Activated T-helper 17 cell treated with anti-CD3 and anti-CD28 coated beads, Interleukin-2, amount 50 U/mL, for 72 hours (primary cell): ENCODE data around the gene TUBG1. TPM values are rescaled to one million over a fixed set of nuclear protein-coding genes. Genes with fewer than 3 reads are reported as not detected.

Experiments used
- ATAC-seq: fragments of 150-1000 bp; cut with Tn5 transposase; replicated peaks from 2 replicates; pipeline ENCODE4 v1.10.0; 2021; ENCODE audit warnings: mild to moderate bottlenecking, moderate library complexity
- H3K27ac Mint-ChIP-seq: one replicate; pipeline ENCODE4 v1.8.0; 2022; ENCODE audit warnings: mixed read lengths
- H3K27me3 Mint-ChIP-seq: one replicate; pipeline ENCODE4 v1.8.0; 2022; ENCODE audit warnings: mixed read lengths
- H3K36me3 Mint-ChIP-seq: one replicate; pipeline ENCODE4 v1.8.0; 2022; ENCODE audit warnings: low read depth, mild to moderate bottlenecking, mixed read lengths
- H3K4me1 Mint-ChIP-seq: one replicate; pipeline ENCODE4 v1.8.0; 2022; ENCODE audit warnings: mixed read lengths
- H3K4me3 Mint-ChIP-seq: one replicate; pipeline ENCODE4 v1.8.0; 2022; ENCODE audit warnings: mild to moderate bottlenecking, mixed read lengths
- H3K9me3 Mint-ChIP-seq: one replicate; pipeline ENCODE4 v1.8.0; 2022; ENCODE audit warnings: mixed read lengths
- total RNA-seq, 2 donors: library from RNA; stranded (reverse); gene quantifications; one replicate each; pipeline ENCODE4 v1.2.3, GENCODE V29; 2022

The TUBG1 gene
- total RNA-seq = 10 to 100 TPM; 55.8 to 88.4 TPM

DNA sequence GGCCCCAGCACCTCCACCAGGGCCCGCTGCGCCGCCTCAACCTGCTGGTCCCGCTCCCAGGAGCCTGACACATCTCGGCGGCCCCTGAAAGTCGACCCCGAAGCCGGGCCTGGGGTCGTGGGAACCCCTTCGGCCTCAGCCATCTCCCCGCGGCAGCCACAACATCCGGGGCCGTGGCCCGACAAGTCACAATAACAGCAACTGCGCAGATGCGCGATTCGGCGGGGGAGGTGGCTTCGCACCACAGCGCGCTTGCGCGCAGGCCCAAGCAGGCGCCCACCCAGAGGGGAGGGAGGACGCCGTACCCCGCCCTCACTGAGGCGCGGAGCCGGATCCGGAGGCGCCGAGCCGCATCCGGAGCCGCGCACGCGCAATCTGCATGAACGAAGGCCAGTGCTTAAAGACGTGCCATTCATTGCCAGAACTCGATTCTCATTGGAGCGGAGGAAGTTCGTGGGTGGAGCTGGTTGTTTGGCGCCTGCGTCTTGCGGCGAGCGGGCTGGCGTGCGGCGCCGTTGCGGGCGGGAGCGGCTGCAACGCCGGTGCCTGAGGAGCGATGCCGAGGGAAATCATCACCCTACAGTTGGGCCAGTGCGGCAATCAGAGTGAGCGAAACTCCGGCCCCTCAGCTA, at the start of gene TUBG1, which contains the start of gene RETREG3:
TUBG1 (plus strand) TSS at position 502 of the 632 bp plus-strand sequence; CDS start at position 557, 55 bp downstream.
RETREG3 (minus strand) TSS at position 193 of the 632 bp plus-strand sequence; CDS start at position 143, 50 bp downstream.
- Mint-ChIP-seq H3K36me3 (peaks cover 56% of the 10 kb centered on the region), H3K9me3 (no peaks in the 10 kb centered on the region)

GRCh38 chr17:42560246-42560645, 49.2 kb upstream of the TUBG1 start:
- peak overlapping the region; percentile 93 for H3K4me3 Mint-ChIP-seq

More for the DNA sequence above, at the start of gene TUBG1, which contains the start of gene RETREG3:
- peak within 1 kb of the TSS; percentile 94 for H3K27ac Mint-ChIP-seq
- H3K4me1 Mint-ChIP-seq = peaks cover 6% of the 10 kb centered on the region
- H3K4me3 Mint-ChIP-seq = peak within 1 kb of the TSS; percentile 96
- peak; percentile 94 for ATAC-seq
- H3K27me3 Mint-ChIP-seq = no peaks in the 10 kb centered on the region

DNA sequence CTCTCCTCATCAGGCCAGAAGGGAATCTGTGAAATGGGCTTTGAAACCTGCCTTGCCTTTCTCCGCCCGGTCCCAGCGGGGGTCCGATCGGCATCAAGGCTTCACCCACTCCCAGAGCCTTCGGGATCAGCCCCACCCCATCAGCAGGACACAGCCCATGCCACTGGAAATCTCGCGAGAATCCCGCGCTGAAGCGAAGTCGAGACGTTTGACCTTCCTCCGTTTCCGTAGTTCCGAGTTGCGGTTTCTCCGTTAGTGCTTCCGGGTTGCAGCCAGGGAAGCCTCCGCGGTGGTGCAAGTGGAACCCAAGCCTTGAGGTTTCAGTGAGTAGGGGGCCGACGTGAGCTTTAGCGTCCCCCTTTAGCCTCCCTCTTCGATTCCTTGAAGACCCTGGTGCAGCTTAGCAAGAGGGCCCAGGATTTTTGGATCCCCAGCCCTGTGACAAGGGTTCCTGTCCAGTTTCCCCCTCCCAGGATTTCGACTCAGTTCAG, 47.5 kb upstream of the TUBG1 start, which contains the start of gene COASY:
COASY (plus strand) TSS at position 252 of the 491 bp plus-strand sequence. CDS start 475 bp downstream, outside the sequence.
- peak within 1 kb of the TSS; percentile 93 for H3K4me3 Mint-ChIP-seq
- peaks cover 10% of the 10 kb centered on the region for H3K4me1 Mint-ChIP-seq
- ATAC-seq = peak; percentile 87
- H3K36me3 Mint-ChIP-seq = peaks cover 40% of the 10 kb centered on the region
- peak within 1 kb of the TSS; percentile 98 for H3K27ac Mint-ChIP-seq
- H3K27me3 Mint-ChIP-seq = no peaks in the 10 kb centered on the region
- H3K9me3 Mint-ChIP-seq = no peaks in the 10 kb centered on the region

More at GRCh38 chr17:42560246-42560645, 49.2 kb upstream of the TUBG1 start:
- no peaks in the 10 kb centered on the region for H3K27me3 Mint-ChIP-seq
- H3K36me3 Mint-ChIP-seq = peaks cover 25% of the 10 kb centered on the region
- H3K4me1 Mint-ChIP-seq = peaks cover 10% of the 10 kb centered on the region
- no peaks in the 10 kb centered on the region for H3K9me3 Mint-ChIP-seq
- H3K27ac Mint-ChIP-seq = peak overlapping the region; percentile 5
- ATAC-seq = no peak

DNA sequence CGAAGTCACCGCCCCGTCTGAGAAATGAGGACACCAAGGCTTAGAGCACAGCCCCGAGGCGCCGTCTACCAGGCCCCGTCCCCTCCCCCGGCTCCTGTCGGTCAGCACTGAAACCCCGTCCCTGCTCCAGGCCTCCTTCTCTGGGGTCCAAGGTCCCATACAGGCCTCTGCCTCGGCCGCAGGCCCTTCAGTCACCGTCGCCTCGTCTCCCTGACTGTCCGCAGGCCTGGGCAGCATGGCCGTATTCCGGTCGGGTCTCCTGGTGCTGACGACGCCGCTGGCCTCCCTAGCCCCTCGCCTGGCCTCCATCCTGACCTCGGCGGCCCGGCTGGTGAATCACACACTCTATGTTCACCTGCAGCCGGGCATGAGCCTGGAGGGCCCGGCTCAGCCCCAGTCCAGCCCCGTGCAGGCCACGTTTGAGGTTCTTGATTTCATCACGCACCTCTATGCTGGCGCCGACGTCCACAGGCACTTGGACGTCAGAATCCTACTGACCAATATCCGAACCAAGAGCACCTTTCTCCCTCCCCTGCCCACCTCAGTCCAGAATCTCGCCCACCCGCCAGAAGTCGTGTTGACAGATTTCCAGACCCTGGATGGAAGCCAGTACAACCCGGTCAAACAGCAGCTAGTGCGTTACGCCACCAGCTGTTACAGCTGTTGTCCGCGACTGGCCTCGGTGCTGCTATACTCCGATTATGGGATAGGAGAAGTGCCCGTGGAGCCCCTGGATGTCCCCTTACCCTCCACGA, 46.9 kb upstream of the TUBG1 start:
- Mint-ChIP-seq H3K36me3 (peaks cover 46% of the 10 kb centered on the region), H3K9me3 (no peaks in the 10 kb centered on the region), H3K4me3 (peak overlapping the region; percentile 93), H3K27me3 (no peaks in the 10 kb centered on the region), H3K4me1 (peaks cover 11% of the 10 kb centered on the region), H3K27ac (peak overlapping the region; percentile 98)
- ATAC-seq = peak; percentile 12

GRCh38 chr17:42563143-42563509, 46.4 kb upstream of the TUBG1 start:
- peak overlapping the region; percentile 93 for H3K4me3 Mint-ChIP-seq
- H3K27me3 Mint-ChIP-seq = no peaks in the 10 kb centered on the region
- H3K9me3 Mint-ChIP-seq = no peaks in the 10 kb centered on the region
- no peak for ATAC-seq
- peaks cover 15% of the 10 kb centered on the region for H3K4me1 Mint-ChIP-seq
- peak overlapping the region; percentile 98 for H3K27ac Mint-ChIP-seq
- H3K36me3 Mint-ChIP-seq = peaks cover 52% of the 10 kb centered on the region

DNA sequence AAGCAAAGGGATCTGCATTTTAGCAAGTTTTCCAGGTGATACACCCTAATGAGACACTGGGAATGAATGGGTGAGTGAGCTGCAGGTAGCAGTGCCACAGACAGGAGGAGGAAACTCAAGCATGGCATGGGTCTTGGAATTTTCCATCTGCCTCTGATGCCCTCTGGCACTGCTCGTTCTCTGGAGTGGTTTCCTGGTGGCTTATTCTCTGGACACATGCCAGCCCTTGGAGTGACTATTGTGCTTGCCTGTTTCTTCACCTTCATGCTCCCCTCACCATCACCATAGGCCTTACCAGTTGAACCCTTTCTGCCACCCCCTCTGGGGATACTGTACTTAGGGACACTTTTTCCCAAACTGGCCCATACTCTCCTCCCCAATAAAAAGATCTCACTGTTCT, 45.9 kb upstream of the TUBG1 start:
- H3K4me1 Mint-ChIP-seq = peaks cover 15% of the 10 kb centered on the region
- peaks cover 54% of the 10 kb centered on the region for H3K36me3 Mint-ChIP-seq
- peak overlapping the region; percentile 98 for H3K27ac Mint-ChIP-seq
- no peak for ATAC-seq
- peak overlapping the region; percentile 93 for H3K4me3 Mint-ChIP-seq
- H3K9me3 Mint-ChIP-seq = no peaks in the 10 kb centered on the region
- H3K27me3 Mint-ChIP-seq = no peaks in the 10 kb centered on the region

- peak overlapping the region; percentile 98 for H3K27ac Mint-ChIP-seq
- no peaks in the 10 kb centered on the region for H3K27me3 Mint-ChIP-seq
- ATAC-seq = no peak
- peaks cover 59% of the 10 kb centered on the region for H3K36me3 Mint-ChIP-seq
- H3K4me3 Mint-ChIP-seq = peak overlapping the region; percentile 93
- H3K9me3 Mint-ChIP-seq = no peaks in the 10 kb centered on the region
- peaks cover 15% of the 10 kb centered on the region for H3K4me1 Mint-ChIP-seq
These were observed 45.5 kb upstream of the TUBG1 start for GRCh38 chr17:42563950-42564349.

GRCh38 chr17:42564815-42565522, 44.5 kb upstream of the TUBG1 start:
- peak overlapping the region; percentile 93 for H3K4me3 Mint-ChIP-seq
- no peaks in the 10 kb centered on the region for H3K27me3 Mint-ChIP-seq
- H3K27ac Mint-ChIP-seq = no peak overlapping the region
- no peaks in the 10 kb centered on the region for H3K9me3 Mint-ChIP-seq
- peaks cover 69% of the 10 kb centered on the region for H3K36me3 Mint-ChIP-seq
- H3K4me1 Mint-ChIP-seq = peaks cover 15% of the 10 kb centered on the region
- no peak for ATAC-seq

DNA sequence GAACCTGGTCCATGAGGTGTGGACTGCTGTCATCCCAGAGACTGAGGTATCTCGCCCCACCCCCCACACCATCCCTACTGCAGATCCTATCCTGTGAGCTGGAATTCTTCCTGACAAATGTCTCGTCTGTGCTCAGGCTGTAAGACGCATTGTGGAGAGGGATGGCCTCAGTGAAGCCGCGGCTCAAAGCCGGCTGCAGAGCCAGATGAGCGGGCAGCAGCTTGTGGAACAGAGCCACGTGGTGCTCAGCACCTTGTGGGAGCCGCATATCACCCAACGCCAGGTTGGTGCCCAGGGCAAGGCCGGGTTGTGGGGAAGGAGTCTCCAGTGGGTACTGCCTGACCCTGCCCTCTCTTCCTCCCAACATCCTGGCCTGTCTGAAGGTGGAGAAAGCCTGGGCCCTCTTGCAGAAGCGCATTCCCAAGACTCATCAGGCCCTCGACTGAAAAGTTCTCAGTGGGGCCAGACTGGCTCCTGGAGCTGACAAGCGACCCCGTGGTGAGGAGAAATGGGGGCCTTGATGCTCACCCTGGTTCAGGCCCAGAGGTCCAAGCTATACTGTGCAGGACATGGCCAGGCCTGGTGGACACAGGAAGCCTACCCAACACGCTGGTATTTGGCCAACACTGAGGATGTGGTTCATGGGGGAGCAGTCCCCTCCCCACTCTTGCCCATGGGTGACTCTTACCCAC, 43.8 kb upstream of the TUBG1 start:
- H3K27ac Mint-ChIP-seq = peak overlapping the region; percentile 91

DNA sequence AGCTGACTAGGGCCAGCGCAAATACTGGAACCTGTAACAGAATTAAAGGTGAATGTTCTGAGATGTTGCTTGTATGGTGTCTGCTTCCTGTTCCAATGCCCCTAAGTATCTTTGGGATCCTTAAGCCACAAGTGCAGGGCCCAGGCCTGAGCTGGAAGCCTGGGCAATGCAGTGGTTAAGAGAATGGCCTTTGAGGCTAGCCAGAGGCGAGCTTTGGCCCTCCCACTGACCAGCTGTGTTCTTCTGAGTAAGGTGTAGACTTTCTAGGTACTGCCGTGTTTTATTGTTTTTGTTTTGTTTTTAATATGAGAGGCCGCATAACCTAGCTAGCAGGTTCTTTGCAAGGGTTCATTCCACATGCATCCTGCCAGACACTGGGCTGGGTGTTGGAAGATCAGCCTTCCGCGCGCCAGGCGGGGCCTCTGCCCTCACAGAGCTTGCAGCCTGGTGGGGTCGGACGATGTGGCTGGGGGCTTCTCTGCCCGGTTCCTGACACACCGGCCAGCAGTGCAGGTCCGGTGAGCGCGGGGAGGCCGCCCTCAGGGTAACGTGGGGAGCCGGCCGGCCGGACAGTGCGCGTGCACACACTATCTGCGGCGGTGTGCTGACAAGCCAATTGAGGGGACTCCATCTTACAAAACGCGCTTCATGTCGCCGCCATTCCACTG, 43.1 kb upstream of the TUBG1 start:
- ATAC-seq = no peak
- H3K4me1 Mint-ChIP-seq = peaks cover 15% of the 10 kb centered on the region

More for the DNA sequence above, 43.8 kb upstream of the TUBG1 start:
- no peak for ATAC-seq
- H3K4me1 Mint-ChIP-seq = peaks cover 15% of the 10 kb centered on the region
- no peaks in the 10 kb centered on the region for H3K27me3 Mint-ChIP-seq
- peak overlapping the region; percentile 93 for H3K4me3 Mint-ChIP-seq
- H3K9me3 Mint-ChIP-seq = no peaks in the 10 kb centered on the region
- H3K36me3 Mint-ChIP-seq = peaks cover 76% of the 10 kb centered on the region

GRCh38 chr17:42566883-42567573, 42.5 kb upstream of the TUBG1 start, which contains the start of gene MLX:
TSS of gene MLX (plus strand) at chr17:42567100. CDS start at chr17:42567125, 25 bp downstream.
- H3K4me3 Mint-ChIP-seq = peak within 1 kb of the TSS; percentile 93
- peak within 1 kb of the TSS; percentile 91 for H3K27ac Mint-ChIP-seq
- no peaks in the 10 kb centered on the region for H3K9me3 Mint-ChIP-seq
- ATAC-seq = peak; percentile 76
- H3K36me3 Mint-ChIP-seq = peaks cover 84% of the 10 kb centered on the region
- H3K27me3 Mint-ChIP-seq = no peaks in the 10 kb centered on the region
- peaks cover 10% of the 10 kb centered on the region for H3K4me1 Mint-ChIP-seq

More for the DNA sequence above, 43.1 kb upstream of the TUBG1 start:
- Mint-ChIP-seq H3K36me3 (peaks cover 82% of the 10 kb centered on the region), H3K27ac (peak overlapping the region; percentile 91), H3K9me3 (no peaks in the 10 kb centered on the region), H3K4me3 (peak overlapping the region; percentile 93), H3K27me3 (no peaks in the 10 kb centered on the region)

DNA sequence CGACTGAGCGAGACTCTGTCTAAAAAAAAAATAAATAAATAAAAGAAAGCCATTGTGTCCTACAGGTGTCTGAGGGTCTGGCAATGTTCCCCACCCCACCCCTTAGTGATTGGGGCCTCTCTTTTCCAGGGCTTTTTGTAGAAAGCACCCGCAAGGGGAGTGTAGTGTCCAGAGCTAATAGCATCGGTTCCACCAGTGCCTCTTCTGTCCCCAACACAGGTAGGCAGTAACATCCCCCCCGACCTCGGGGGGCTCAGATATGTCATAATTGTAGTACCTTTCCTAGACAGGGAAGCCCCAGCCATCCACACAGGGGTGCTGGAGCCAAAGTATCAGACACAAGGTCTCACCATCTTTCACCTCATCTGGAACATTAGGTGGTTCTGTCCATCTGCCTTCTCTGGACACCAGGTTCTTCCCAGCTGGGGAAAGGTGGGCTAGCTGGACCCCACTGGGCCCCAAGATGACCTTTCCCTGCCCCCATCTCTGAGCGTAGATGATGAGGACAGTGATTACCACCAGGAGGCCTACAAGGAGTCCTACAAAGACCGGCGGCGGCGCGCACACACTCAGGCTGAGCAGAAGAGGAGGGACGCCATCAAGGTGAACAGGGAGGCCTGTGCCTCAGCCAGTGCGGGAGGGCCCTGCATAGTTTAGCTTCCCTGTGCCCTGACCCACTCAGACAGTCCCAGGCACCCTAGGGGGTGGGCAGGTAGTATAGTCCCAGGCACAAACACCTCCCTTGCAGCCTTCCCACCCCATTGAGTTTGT, 41.0 kb upstream of the TUBG1 start:
- H3K36me3 Mint-ChIP-seq = peaks cover 89% of the 10 kb centered on the region
- H3K9me3 Mint-ChIP-seq = no peaks in the 10 kb centered on the region
- H3K27ac Mint-ChIP-seq = no peak overlapping the region
- ATAC-seq = no peak
- H3K4me1 Mint-ChIP-seq = peaks cover 9% of the 10 kb centered on the region
- peak overlapping the region; percentile 93 for H3K4me3 Mint-ChIP-seq
- no peaks in the 10 kb centered on the region for H3K27me3 Mint-ChIP-seq
